IPS-20b (cell line): ENCODE results near the gene RIMKLB.

Experiments
- H3K27ac ChIP-seq: one replicate; pipeline ENCODE4 v1.5.1; 2013; ENCODE audit warnings: low read length
- H3K27me3 ChIP-seq: 2 replicates; pipeline ENCODE4 v1.6.1; 2013; ENCODE audit warnings: mild to moderate bottlenecking, low read length, inconsistent platforms; ENCODE audit not compliant: insufficient read depth
- H3K36me3 ChIP-seq: 2 replicates; pipeline ENCODE4 v1.6.1; 2013; ENCODE audit warnings: low read depth, mild to moderate bottlenecking, inconsistent platforms, low read length, moderate library complexity; ENCODE audit not compliant: insufficient read depth
- H3K4me1 ChIP-seq: 2 replicates; pipeline ENCODE4 v1.6.1; 2013; ENCODE audit warnings: mild to moderate bottlenecking, control low read depth, inconsistent platforms, low read length, moderate library complexity; ENCODE audit not compliant: insufficient read depth
- H3K4me3 ChIP-seq: 2 replicates; pipeline ENCODE4 v1.5.1; 2013; ENCODE audit warnings: mild to moderate bottlenecking, low read length, inconsistent platforms
- H3K9ac ChIP-seq: 2 replicates; pipeline ENCODE4 v1.6.1; 2013; ENCODE audit warnings: low read depth, mild to moderate bottlenecking, inconsistent platforms, low read length, moderate library complexity
- H3K9me3 ChIP-seq: 2 replicates; pipeline ENCODE4 v1.6.1; 2013; ENCODE audit warnings: mild to moderate bottlenecking, low read depth, low read length, inconsistent platforms; ENCODE audit not compliant: insufficient read depth

RIMKLB gene

DNA sequence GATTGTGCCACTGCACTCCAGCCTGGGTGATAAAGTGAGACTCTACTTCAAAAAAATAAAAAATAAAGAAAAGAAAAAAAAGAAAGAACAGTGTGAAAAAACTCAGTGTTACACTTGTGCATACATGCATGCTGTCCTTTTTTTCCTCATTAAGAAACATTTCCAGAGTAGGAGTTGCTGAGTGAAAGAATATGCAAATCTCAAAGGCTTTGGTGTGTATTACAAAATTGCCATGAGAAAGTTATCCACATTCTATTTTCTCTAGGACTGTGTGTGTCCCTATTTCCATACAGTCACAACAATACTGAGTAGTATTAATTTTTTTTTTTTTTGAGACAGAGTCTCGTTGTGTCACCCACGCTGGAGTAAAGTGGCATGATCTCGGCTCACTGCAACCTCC is 123.8 kb downstream of the RIMKLB start:
- Histone ChIP-seq H3K4me3 (no peak overlapping the region), H3K36me3 (no peaks in the 10 kb centered on the region), H3K9me3 (peaks cover 4% of the 10 kb centered on the region; the same call in 1 of the 2 replicates), H3K27ac (no peak overlapping the region), H3K4me1 (peaks cover 20% of the 10 kb centered on the region; the same call in 1 of the 2 replicates), H3K27me3 (no peaks in the 10 kb centered on the region), H3K9ac (no peak overlapping the region)

DNA sequence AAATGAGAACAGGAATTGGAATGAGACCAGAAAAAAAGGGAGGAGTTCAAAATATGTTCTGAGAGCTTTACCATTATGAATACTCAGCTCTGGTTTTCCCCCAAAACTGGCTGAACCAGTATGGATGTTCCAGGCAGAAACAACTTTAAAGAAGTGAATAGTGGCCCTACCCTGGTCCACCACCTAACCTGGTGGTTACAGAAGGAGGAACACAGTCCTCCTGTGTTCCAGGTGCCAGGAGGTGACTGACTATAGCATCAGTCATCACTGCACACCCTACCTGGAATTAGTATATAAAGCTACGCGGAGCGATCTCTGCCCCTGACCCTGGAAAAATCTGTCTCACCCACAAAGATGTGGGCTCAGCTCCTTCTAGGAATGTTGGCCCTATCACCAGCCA is 124.5 kb downstream of the RIMKLB start, which contains the start of gene A2ML1:
Gene A2ML1, plus strand, starts transcription at position 324 of the 400 bp plus-strand sequence. Its CDS starts 31 bp downstream, at position 355.
- H3K27me3 ChIP-seq = no peaks in the 10 kb centered on the region
- H3K36me3 ChIP-seq = no peaks in the 10 kb centered on the region
- H3K9ac ChIP-seq = peak within 1 kb of the TSS; percentile 43; the same call in 1 of the 2 replicates
- H3K9me3 ChIP-seq = peaks cover 4% of the 10 kb centered on the region; the same call in 1 of the 2 replicates
- H3K27ac ChIP-seq = no peak within 1 kb of the TSS
- no peak within 1 kb of the TSS for H3K4me3 ChIP-seq
- peaks cover 20% of the 10 kb centered on the region; the same call in 1 of the 2 replicates for H3K4me1 ChIP-seq

DNA sequence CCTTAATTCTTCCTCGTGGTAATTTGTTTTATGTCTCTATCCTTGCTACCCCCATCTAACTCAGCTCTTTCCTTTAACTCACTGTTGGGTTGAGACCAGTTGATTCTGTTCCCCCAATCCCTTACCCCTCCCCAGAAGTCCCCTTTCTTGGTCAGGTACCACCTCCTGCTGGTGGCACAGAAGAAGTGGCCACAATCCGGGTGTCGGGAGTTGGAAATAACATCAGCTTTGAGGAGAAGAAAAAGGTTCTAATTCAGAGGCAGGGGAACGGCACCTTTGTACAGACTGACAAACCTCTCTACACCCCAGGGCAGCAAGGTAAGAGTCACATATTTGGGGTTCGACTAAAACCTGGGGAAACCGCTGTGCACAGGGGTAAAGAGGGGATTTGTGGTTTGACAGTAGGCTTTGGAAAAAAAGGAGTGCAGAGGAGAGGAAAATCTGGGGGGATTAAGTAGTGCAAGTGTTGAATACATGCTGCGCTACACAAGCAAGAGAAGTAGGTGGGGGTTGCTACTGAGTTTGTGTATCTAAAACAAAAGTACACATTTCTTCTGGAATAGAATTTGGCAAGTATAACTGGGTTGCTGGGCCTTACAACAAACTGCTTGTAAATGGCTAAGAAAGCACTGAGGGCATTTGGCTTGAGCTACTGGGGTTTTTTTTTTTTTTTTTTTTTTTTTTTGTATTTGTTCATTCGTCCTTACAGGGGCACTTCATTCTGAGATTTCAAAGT is 125.9 kb downstream of the RIMKLB start:
- H3K9me3 ChIP-seq = peaks cover 4% of the 10 kb centered on the region; the same call in 1 of the 2 replicates
- no peaks in the 10 kb centered on the region for H3K36me3 ChIP-seq
- H3K27ac ChIP-seq = no peak overlapping the region
- H3K27me3 ChIP-seq = no peaks in the 10 kb centered on the region
- H3K4me3 ChIP-seq = peak overlapping the region; percentile 32; the same call in 1 of the 2 replicates
- H3K9ac ChIP-seq = peak overlapping the region; percentile 43; the same call in 1 of the 2 replicates
- H3K4me1 ChIP-seq = peaks cover 24% of the 10 kb centered on the region; the same call in 1 of the 2 replicates

DNA sequence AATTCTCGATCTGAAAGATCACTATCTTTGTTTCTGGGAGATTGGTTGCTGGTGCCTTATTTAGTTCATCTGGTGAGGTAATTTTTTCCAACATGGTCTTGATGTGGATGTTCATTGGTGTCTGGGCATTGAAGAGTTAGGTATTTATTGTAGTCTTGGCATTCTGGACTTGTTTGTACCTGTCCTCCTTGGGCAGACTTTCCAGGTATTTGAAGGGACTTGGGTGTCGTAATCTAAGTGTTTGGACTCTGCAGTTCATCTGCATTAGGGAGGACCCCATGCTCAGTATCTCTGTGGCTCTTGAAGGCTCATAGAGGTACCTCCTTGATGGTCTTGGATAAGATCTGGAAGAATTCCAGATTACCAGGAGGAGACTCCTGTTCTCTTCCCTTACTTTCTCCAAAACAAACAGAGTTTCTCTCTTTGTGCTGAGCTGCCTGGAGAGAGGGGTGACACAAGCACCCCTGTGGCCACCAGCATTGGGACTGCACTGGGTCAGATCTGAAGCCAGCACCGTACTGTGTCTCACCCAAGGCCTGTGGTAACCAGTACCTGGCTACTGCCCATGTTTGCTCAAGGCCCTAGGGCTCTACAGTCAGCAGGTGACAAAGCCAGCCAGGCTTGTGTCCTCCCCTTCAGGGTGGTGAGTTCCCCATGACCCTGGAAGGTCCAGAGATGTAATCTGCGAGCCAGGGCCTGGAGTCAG is 129.9 kb downstream of the RIMKLB start:
- Histone ChIP-seq H3K36me3 (no peaks in the 10 kb centered on the region), H3K9me3 (peaks cover 4% of the 10 kb centered on the region; the same call in 1 of the 2 replicates), H3K27ac (no peak overlapping the region), H3K4me1 (peaks cover 26% of the 10 kb centered on the region; the same call in 1 of the 2 replicates), H3K27me3 (no peaks in the 10 kb centered on the region), H3K9ac (no peak overlapping the region), H3K4me3 (no peak overlapping the region)

DNA sequence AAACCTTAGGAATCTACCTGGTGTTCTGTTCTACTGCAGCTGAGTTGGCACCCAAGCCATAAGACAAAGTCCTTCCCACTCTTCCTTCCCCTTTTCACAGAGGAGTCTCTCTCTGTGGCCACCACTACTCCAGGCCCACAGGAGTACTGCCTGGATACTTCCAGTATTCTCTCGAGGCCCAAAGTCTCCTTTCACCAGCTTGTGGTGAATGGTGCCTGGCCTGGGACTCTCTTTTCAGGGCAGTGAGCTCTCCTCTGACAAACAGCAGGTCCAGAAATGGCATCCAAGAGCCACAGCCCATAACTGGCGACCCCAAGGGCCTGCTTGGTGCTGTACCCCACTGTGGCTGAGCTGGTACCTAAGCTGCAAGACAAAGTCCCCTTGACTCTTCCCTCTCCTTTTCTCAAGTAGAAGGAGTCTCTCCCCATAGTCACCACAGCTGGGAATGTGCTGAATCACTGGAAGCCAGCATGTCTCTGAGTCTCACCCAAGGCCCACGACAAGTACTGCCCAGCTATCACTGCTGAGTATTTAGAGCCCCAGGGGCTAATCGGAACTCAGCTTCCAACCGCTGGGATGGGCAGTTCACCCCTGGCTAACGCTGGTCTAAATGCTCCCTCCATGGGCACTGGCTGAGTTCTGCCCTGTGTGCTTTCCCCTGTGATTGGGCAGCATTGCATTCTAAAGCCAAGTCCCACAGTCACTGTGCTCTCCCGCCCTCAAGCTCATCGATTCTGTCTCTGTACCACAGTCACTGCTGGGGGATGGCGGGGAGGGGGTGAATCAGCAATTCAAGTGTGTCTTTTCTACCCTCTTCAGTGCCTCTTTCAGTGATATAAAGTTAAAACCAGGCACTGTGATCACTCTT is 130.7 kb downstream of the RIMKLB start:
- no peak overlapping the region for H3K4me3 ChIP-seq
- no peaks in the 10 kb centered on the region for H3K27me3 ChIP-seq
- H3K36me3 ChIP-seq = no peaks in the 10 kb centered on the region
- peak overlapping the region; percentile 31; the same call in 1 of the 2 replicates for H3K9ac ChIP-seq
- peaks cover 20% of the 10 kb centered on the region; the same call in 1 of the 2 replicates for H3K4me1 ChIP-seq
- H3K9me3 ChIP-seq = peaks cover 4% of the 10 kb centered on the region; the same call in 1 of the 2 replicates
- no peak overlapping the region for H3K27ac ChIP-seq

DNA sequence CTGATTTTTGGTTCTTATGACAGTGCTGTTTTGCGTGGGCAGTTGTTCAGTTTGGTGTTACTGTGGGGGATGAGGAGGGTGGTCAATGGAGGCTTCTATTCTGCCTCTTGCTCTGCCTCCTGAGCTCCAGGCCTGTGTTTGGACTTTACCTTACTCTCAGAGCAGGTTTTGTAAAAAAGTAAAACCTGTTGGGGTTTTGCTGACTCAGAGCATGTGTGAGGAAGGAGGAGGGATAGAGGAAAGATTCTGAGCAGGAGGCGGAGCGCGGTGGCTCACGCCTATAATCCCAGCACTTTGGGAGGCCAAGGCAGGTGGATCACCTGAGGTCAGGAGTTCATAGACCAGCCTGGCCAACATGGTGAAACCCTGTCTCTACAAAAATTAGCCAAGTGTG is 131.3 kb downstream of the RIMKLB start:
- Histone ChIP-seq H3K4me3 (no peak overlapping the region), H3K27ac (no peak overlapping the region)

DNA sequence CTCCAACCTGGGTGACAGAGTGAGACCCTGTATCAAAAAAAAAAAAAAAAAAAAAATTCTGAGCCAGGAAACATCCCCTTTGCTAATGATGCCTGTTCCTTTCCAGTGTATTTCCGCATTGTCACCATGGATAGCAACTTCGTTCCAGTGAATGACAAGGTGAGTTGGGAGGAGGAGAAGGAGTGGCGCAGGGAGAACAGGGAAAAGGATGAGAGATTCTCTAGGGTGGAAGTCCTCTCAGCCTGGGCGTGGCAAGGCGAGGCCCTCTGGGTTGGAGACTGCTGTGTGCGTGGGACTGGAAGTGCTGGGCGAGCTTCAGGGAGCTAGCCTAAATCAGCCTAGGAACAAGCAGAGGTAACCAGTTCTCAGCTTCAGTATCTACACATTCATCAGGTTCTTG is 131.8 kb downstream of the RIMKLB start:
- H3K27ac ChIP-seq = no peak overlapping the region
- no peak overlapping the region for H3K4me3 ChIP-seq
- peaks cover 27% of the 10 kb centered on the region; the same call in 1 of the 2 replicates for H3K4me1 ChIP-seq
- H3K9ac ChIP-seq = no peak overlapping the region
- H3K27me3 ChIP-seq = no peaks in the 10 kb centered on the region
- peaks cover 4% of the 10 kb centered on the region; the same call in 1 of the 2 replicates for H3K9me3 ChIP-seq
- H3K36me3 ChIP-seq = no peaks in the 10 kb centered on the region

More for the DNA sequence above, 131.3 kb downstream of the RIMKLB start:
- Histone ChIP-seq H3K4me1 (peaks cover 22% of the 10 kb centered on the region; the same call in 1 of the 2 replicates), H3K9me3 (peaks cover 4% of the 10 kb centered on the region; the same call in 1 of the 2 replicates), H3K9ac (peak overlapping the region; percentile 31; the same call in 1 of the 2 replicates), H3K27me3 (no peaks in the 10 kb centered on the region), H3K36me3 (no peaks in the 10 kb centered on the region)

DNA sequence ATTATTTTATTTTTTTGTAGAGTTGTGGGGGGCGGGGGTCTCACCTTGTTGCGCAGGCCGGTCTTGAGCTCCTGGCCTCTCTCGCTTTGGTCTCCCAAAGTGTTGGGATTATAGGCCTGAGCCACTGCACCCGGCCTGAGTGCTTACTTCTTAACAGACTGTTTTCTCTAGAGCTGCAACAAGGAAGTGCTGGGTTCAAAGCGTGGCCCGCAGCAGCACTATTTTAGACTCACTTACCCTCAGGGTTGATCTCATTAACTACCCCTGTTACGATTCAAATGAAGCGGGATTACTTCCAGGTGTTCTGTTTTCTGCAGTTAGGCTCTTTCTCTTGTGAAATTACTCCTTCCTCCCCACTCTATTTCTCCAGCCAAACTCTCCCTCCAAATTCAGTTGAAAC is 133.3 kb downstream of the RIMKLB start:
- Histone ChIP-seq H3K4me1 (peaks cover 31% of the 10 kb centered on the region; the same call in 1 of the 2 replicates), H3K27me3 (no peaks in the 10 kb centered on the region), H3K9me3 (no peaks in the 10 kb centered on the region), H3K36me3 (no peaks in the 10 kb centered on the region), H3K4me3 (no peak overlapping the region), H3K27ac (no peak overlapping the region), H3K9ac (no peak overlapping the region)

DNA sequence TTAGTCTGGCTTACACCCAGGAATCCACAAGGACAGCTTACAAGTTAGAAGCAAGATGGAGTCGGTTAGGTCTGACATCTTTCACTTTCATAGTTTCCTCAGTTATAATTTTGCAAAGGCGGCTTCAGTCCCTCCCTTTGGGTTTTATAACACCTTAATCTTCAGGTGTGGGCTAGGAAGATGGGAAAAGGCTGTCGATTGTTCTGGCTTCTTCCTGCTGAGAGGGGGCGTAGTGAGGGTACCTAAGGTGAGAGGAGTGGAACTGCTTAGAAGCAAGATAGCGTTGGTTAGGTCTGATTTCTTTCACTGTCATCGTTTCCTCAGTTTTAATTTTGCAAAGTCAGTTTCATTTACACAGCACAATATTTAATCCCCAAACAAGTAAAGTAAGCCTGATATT is 134.7 kb downstream of the RIMKLB start:
- H3K27ac ChIP-seq = no peak overlapping the region
- H3K36me3 ChIP-seq = no peaks in the 10 kb centered on the region
- no peak overlapping the region for H3K4me3 ChIP-seq
- H3K9ac ChIP-seq = no peak overlapping the region
- H3K9me3 ChIP-seq = no peaks in the 10 kb centered on the region
- peaks cover 31% of the 10 kb centered on the region; the same call in 1 of the 2 replicates for H3K4me1 ChIP-seq
- H3K27me3 ChIP-seq = no peaks in the 10 kb centered on the region
